Memory B cell (primary cell): ENCODE results near the gene TCEA3.

Experiments
- ATAC-seq: fragments of 150-1000 bp; cut with Tn5 transposase; 2 replicates; pipeline ENCODE4 v1.10.0; 2021; ENCODE audit warnings: low read depth, mild to moderate bottlenecking, moderate library complexity
- DNase-seq, 2 donors: peaks; one replicate each; pipeline ENCODE4 v3.0.0; 2022; ENCODE audit warnings: low spot score in 2 of 2
- H3K27ac Mint-ChIP-seq: one replicate; pipeline ENCODE4 v1.8.0; 2022; ENCODE audit warnings: mild to moderate bottlenecking, moderate library complexity, mixed read lengths
- H3K27me3 Mint-ChIP-seq: one replicate; pipeline ENCODE4 v1.8.0; 2022; ENCODE audit warnings: mixed read lengths
- H3K36me3 Mint-ChIP-seq: one replicate; pipeline ENCODE4 v1.8.0; 2022; ENCODE audit warnings: mild to moderate bottlenecking, mixed read lengths
- H3K4me1 Mint-ChIP-seq: one replicate; pipeline ENCODE4 v1.8.0; 2022; ENCODE audit warnings: mixed read lengths
- H3K4me3 Mint-ChIP-seq: one replicate; pipeline ENCODE4 v1.8.0; 2022; ENCODE audit warnings: mild to moderate bottlenecking, moderate library complexity, mixed read lengths
- H3K9me3 Mint-ChIP-seq: one replicate; pipeline ENCODE4 v1.8.0; 2022; ENCODE audit warnings: mixed read lengths

The TCEA3 gene

DNA sequence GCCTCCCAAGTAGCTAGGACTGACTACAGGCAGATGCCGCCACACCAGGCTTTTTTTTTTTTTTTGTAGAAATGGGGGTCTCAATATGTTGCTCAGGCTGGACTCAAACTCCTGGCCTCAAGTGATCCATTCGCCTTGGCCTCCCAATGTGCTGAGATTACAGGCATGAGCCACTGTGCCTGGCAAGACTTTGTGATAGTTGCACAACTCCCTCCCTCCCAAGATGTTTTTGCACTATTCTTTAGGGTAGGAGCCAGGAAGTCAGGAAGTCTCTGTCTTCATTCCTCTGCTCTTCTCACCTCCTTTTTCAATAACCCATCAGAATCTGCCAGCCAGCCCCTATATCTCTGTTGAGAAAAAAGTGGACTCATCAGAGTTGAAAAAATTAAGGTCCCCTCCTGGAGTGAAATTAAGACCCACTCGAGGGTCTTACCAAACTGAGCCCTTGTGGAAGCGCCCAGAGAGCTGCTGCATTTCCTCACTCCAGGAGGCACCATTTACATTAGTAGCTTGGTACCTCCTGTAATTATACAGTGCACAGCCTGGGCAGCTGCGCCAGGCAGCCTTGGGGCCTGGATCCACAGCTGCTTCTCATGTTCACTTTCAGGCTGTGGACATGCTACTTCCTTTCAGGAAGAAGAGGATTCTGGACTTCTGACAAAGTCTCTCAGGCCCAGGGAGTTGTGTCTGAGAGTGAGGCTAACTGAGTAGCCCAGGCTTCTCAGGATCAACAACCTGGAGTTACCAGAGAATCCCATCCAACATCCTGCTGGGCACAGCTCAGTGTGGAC is 24.0 kb downstream of the TCEA3 start:
- no peak for ATAC-seq
- Mint-ChIP-seq H3K9me3 (no peaks in the 10 kb centered on the region), H3K27me3 (peaks cover 3% of the 10 kb centered on the region), H3K36me3 (no peaks in the 10 kb centered on the region), H3K4me1 (peaks cover 6% of the 10 kb centered on the region), H3K4me3 (no peak overlapping the region), H3K27ac (no peak overlapping the region)
- no peak for DNase-seq

DNA sequence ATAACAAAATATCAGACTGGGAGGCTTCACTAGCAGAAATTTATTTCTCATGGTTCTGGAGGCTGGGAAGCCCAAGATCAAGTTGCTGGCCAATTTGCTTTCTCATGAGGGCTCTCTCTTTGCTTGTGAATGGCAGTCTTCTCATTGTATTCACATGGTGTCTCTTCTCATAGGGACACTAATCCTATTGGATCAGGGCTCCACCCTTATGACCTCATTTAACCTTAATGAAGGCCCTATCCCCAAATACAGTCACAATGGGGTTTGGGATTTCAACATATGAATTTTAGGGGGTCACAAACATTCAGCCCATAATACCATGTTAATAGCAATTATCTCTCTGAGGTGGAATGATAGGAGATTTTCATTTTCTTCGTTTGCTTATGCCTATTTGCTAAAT is 25.3 kb downstream of the TCEA3 start:
- Mint-ChIP-seq H3K4me1 (peaks cover 4% of the 10 kb centered on the region), H3K36me3 (no peaks in the 10 kb centered on the region), H3K27me3 (peaks cover 6% of the 10 kb centered on the region), H3K4me3 (no peak overlapping the region), H3K27ac (no peak overlapping the region), H3K9me3 (no peaks in the 10 kb centered on the region)
- ATAC-seq (no peak), DNase-seq (no peak)

DNA sequence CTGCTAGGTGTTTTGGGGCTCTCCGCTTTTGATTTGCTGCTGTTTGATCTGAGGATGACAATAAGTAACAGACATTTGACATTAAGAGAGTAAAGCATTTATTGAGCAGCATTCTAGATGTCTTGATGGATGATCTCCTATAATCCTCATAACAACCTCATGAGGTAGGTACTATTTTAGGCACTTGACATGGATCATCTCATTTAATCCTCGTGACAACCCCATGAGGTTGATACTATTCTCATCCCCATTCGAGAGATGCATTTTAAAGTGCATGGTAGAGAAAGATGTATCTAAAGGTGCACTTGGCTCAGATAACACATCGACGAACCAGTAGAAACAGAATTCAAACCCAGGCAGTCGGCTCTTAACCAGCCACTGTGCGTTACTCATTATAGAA is 26.6 kb downstream of the TCEA3 start:
- Mint-ChIP-seq H3K4me1 (peaks cover 2% of the 10 kb centered on the region), H3K9me3 (no peaks in the 10 kb centered on the region), H3K27ac (no peak overlapping the region), H3K4me3 (no peak overlapping the region), H3K27me3 (peaks cover 6% of the 10 kb centered on the region), H3K36me3 (no peaks in the 10 kb centered on the region)
- DNase-seq (no peak), ATAC-seq (no peak)

DNA sequence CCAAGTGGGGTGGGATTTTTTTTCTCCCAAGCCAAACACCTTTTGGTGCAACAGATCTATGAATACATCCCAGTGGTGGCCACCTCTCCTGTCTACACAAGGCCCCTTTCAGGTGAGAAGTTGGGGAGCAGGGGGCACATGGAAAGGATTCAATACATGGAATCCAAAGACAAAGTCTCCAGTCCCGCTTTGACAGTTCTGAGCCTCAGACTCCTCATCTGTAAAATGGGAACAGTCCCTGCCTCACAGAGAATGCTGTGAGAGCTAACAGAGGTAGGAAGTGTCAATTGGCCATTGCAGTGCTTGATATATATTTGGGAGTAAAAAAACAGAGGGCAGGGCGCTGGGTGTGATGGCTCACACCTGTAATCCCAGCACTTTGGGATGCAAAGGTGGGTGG is 28.2 kb downstream of the TCEA3 start:
- Mint-ChIP-seq H3K4me3 (no peak overlapping the region), H3K27me3 (peaks cover 6% of the 10 kb centered on the region), H3K9me3 (no peaks in the 10 kb centered on the region), H3K4me1 (no peaks in the 10 kb centered on the region), H3K36me3 (no peaks in the 10 kb centered on the region), H3K27ac (no peak overlapping the region)
- no peak for ATAC-seq
- DNase-seq, result no peak

DNA sequence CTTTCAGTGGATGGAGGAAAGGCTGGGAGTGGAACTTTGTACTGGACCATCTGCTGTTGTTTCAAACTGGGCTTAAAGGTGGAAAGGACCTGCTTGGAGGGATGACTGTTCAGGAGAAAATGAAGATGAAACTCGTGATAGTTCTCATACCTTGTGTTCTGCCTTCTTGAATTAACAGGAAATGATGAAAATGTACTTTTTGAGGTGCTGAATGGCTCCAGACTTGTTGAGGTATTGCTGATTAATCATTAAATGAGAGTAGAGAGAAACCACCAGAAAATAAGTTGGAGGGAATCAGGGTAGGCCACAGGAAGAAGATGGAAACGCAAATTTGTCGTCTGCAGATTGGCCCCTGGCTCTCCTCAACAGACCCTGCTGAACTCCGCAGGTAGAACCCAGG is 28.7 kb downstream of the TCEA3 start:
- no peak for ATAC-seq
- Mint-ChIP-seq H3K27me3 (peaks cover 6% of the 10 kb centered on the region), H3K27ac (no peak overlapping the region)

DNA sequence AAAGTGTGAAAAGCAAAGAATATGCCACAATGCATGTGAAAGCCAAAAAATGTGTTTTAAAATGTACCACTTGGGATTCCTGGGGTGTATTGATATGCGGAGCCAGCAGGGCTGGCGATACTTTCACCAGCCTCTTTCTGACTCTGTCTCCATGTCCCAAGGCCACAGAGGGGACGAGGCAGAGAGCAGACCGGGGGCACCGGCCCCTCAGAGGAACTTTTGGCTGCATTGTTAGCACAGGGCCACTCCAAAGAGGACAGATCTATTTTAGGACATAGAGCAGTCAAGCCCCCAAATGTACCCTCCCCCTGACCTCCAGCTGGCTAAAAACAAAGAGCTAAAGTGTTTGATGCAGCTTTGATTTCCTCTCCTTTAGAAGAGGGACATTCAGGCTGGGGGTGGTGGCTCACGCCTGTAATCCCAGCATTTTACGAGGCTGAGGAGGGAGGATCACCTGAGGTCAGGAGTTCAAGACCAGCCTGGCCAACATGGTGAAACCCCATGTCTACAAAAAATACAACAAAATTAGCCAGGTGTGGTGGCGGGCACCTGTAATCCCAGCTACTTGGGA is 29.3 kb downstream of the TCEA3 start:
- H3K9me3 Mint-ChIP-seq, result no peaks in the 10 kb centered on the region

More for the DNA sequence above, 28.7 kb downstream of the TCEA3 start:
- Mint-ChIP-seq H3K36me3 (no peaks in the 10 kb centered on the region), H3K4me3 (no peak overlapping the region), H3K9me3 (no peaks in the 10 kb centered on the region), H3K4me1 (no peaks in the 10 kb centered on the region)
- DNase-seq, result no peak

DNA sequence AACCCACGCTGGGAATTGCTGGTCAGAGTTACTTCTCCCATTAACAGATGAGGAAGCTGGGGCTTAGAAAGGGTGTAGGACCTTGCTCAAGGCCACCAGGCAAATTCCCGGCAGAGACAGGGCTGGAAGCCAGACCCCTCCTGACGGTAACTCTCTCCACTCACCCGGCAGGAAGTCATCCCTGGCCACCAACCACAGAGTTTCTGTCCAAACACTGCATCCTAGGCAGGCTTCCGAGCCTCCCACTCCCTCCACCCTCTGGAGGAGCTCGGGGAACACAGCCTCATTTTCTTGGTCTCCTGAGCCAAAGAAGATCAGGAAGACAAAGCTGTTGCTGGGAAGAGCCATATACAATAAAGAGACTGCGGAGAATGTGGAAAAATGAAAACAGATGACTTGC is 29.9 kb downstream of the TCEA3 start:
- Mint-ChIP-seq H3K27ac (no peak overlapping the region), H3K4me3 (no peak overlapping the region), H3K27me3 (peaks cover 14% of the 10 kb centered on the region), H3K9me3 (no peaks in the 10 kb centered on the region), H3K4me1 (peaks cover 2% of the 10 kb centered on the region), H3K36me3 (no peaks in the 10 kb centered on the region)
- no peak for DNase-seq
- ATAC-seq, result no peak

More for the DNA sequence above, 29.3 kb downstream of the TCEA3 start:
- DNase-seq (no peak), ATAC-seq (no peak)
- H3K27ac Mint-ChIP-seq, result no peak overlapping the region
- H3K4me3 Mint-ChIP-seq, result no peak overlapping the region
- H3K27me3 Mint-ChIP-seq, result peaks cover 11% of the 10 kb centered on the region
- no peaks in the 10 kb centered on the region for H3K4me1 Mint-ChIP-seq
- H3K36me3 Mint-ChIP-seq, result no peaks in the 10 kb centered on the region

DNA sequence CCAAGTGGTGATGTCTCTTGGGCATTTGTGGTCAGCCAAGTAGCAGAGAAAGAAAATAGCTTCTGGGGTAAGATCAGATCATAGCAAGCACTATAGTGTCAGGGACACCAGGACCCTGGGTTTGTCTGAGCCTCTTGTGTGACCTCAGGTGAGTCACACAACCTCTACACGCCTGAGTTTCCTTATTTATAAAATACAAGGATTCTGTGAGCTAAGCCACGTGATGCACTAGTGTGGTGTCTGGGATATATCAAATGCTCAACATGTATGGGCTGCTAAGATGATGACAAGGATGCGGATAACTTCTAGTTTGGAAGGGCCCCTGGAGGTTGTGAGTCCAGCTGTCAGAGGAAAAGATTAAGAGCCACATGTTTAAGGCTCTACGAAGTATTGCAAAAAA is 30.4 kb downstream of the TCEA3 start:
- no peak for ATAC-seq
- Mint-ChIP-seq H3K36me3 (no peaks in the 10 kb centered on the region), H3K9me3 (no peaks in the 10 kb centered on the region), H3K4me1 (peaks cover 3% of the 10 kb centered on the region), H3K27me3 (peaks cover 14% of the 10 kb centered on the region), H3K4me3 (no peak overlapping the region), H3K27ac (no peak overlapping the region)
- DNase-seq, result no peak

DNA sequence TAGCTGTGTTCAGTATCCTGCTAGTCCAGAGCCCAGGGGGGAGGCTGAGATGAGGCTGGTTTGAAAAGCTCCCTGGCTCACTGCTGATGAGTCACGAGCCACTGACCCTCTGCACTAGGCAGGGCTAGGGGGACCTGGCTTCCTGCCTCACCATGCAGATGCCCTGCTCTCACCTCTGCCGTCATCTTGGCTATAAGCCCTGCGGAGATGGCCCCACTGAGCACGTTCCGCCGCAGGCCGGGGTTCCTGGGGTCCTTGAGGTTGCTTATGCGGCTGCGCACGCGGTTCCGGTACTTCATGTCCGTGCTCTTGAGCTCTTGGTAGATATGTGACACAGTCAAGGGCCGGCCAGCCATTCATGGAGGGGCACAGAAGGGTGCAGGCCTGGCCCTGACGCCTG is 30.8 kb downstream of the TCEA3 start:
- ATAC-seq, result no peak
- DNase-seq, result no peak
- Mint-ChIP-seq H3K4me3 (no peak overlapping the region), H3K36me3 (no peaks in the 10 kb centered on the region), H3K4me1 (peaks cover 3% of the 10 kb centered on the region), H3K9me3 (no peaks in the 10 kb centered on the region), H3K27ac (no peak overlapping the region), H3K27me3 (peaks cover 14% of the 10 kb centered on the region)

DNA sequence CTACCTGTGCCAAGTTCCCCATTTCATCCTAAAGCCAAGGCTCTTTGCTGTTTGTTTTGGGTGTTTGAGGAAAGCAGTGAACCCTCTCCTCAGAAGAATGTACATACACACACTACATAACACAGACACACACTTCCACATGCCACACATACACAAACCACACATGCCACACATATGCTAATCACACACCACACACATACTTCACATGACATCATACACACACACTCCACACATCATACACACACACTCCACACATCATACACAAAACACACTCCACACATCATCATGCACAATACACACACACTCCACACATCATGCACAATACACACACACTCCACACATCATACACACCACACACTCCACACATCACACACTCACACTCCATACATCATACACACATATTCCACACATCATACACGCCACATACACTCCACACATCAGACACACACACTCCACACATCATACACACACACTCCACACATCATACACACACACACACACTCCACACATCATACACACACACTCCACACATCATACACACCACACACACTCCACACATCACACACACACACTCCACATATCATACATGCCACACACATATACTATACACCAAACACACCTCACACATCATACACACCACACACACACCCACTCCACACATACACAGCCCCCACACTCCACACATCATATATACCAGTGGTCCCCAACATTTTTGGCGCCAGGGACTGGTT is 32.3 kb downstream of the TCEA3 start:
- peaks cover 16% of the 10 kb centered on the region for H3K27me3 Mint-ChIP-seq
- peaks cover 3% of the 10 kb centered on the region for H3K4me1 Mint-ChIP-seq
- no peak for DNase-seq
- H3K36me3 Mint-ChIP-seq, result no peaks in the 10 kb centered on the region
- no peaks in the 10 kb centered on the region for H3K9me3 Mint-ChIP-seq
- no peak overlapping the region for H3K27ac Mint-ChIP-seq
- ATAC-seq, result no peak
- H3K4me3 Mint-ChIP-seq, result no peak overlapping the region

DNA sequence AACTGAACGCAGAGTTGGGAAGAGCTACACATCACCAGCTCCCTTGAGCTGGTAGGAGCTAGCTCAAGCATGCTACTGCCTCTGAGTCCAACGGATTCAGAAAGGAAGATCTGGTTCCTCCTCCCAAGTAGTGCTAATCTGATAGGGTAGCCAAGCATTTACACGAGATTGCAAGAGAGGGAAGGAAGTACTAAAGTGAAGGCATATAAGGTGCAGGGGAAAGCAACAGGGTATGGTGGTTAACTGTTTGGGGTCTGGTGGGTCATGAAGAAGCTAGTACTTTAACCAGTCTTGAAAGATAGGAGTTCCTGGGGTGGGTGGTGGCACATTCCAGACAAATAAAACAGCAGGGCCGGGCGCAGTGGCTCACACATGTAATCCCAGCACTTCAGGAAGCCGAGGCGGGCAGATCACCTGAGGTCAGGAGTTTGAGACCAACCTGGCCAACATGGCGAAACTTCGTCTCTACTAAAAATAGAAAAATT is 34.7 kb downstream of the TCEA3 start:
- Mint-ChIP-seq H3K27me3 (peaks cover 20% of the 10 kb centered on the region), H3K4me1 (peaks cover 3% of the 10 kb centered on the region), H3K9me3 (no peaks in the 10 kb centered on the region), H3K36me3 (no peaks in the 10 kb centered on the region), H3K4me3 (no peak overlapping the region), H3K27ac (no peak overlapping the region)
- no peak for ATAC-seq
- DNase-seq, result no peak

DNA sequence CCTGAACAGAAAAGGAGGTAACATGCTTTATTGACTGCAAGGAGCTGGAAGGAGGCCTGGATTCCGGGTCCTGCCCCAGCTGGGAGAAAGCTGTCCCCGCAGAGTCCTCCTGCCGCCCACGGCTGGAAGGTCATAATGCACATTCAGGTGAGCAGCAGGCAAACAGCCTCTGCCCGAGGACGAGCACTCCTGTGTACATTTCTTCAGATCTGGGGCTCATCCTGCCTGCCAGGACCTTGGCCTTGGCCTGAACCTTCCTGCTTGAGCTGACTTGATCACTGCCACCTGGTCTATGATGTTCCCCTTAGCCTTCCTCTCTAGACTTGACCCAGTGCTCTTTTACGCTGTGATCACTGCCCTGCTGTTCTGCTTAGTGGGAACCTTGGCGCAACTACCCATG is 37.1 kb downstream of the TCEA3 start:
- Mint-ChIP-seq H3K36me3 (no peaks in the 10 kb centered on the region), H3K4me1 (peaks cover 3% of the 10 kb centered on the region), H3K9me3 (no peaks in the 10 kb centered on the region), H3K27ac (no peak overlapping the region), H3K27me3 (peaks cover 17% of the 10 kb centered on the region), H3K4me3 (no peak overlapping the region)
- DNase-seq, result no peak
- no peak for ATAC-seq

DNA sequence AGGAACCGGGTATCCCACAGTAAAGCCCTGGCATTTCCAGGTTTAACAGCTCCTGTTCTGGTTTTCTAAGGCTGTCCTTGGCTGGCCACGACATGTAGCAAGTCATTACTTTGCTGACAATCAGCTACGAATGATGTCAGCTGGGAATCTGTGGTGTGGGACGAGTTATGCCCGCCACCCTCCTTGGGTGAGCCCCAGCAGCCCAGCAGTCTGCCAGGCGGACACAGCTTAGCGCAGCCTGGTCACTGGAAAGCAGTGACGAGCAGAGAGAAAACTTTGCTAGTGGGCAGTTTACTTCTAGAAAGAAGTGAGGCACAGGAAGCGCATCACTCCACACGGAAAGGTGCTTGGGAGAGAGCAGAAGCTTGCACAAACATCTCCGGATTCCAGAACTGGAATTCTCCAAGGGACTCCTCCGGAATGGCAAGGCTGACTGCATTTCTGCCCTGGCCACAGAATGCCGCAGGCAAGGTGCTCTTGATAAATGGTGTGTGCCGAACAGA is 39.4 kb downstream of the TCEA3 start:
- Mint-ChIP-seq H3K4me3 (no peak overlapping the region), H3K9me3 (no peaks in the 10 kb centered on the region), H3K27ac (no peak overlapping the region), H3K4me1 (peaks cover 9% of the 10 kb centered on the region), H3K36me3 (no peaks in the 10 kb centered on the region), H3K27me3 (peaks cover 12% of the 10 kb centered on the region)
- ATAC-seq (no peak), DNase-seq (no peak)

DNA sequence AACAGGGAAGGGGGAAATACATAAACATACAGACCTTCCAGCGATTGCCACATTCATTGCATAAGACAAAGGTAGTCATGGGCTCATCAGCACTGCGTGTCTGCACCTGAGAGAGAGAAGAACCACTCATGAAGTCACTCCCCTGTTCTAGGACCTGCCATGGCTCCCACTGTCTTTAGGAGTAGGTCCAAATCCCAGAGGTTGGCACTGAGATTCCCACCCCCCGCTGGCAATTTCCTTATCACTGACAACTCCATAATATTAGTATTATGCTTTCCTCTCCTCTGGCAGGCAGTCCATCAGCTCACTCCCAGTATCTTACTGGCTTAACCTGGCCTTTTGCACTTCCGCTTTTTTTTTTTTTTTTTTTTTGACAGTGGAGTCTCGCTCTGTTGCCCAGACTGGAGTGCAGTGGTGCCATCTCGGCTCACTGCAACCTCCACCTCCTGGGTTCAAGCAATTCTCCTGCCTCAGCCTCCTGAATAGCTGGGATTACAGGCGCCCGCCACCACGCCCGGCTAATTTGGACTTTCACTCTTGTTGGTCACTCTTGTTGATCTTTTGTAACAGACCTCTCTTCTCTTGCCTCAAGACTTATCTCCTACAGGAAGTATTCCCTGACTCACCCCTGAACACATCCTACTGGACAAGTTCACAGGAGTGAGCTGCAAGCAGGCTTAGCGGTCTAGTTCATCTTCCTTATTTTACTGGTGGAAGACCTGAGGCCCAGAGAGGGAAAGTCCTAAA is 40.1 kb downstream of the TCEA3 start:
- Mint-ChIP-seq H3K27me3 (peaks cover 9% of the 10 kb centered on the region), H3K36me3 (no peaks in the 10 kb centered on the region), H3K4me3 (no peak overlapping the region), H3K4me1 (peaks cover 7% of the 10 kb centered on the region), H3K27ac (no peak overlapping the region), H3K9me3 (no peaks in the 10 kb centered on the region)
- ATAC-seq, result no peak
- DNase-seq, result no peak
